PC-3 (cell line): ENCODE data around the gene PTPRN2. TPM values are rescaled to one million over a fixed set of nuclear protein-coding genes. Genes with fewer than 3 reads are reported as not detected.
"Not testable (repeated sequence)": the region's sequence is repeated elsewhere in the genome, so short reads cannot be mapped to it uniquely, and the experiment has no call there.

Experiments
- ATAC-seq: fragments of 200-7000 bp; cut with Tn5 transposase; 2 replicates; pipeline ENCODE4 v1.9.1; 2020; ENCODE audit warnings: mild to moderate bottlenecking, moderate library complexity
- BruUV-seq: library from RNA; stranded (reverse); fragments of 400-500 nt; replicated peaks from 2 replicates; lab custom pipeline; 2021; lab: Mats Ljungman, UMichigan
- CTCF ChIA-PET: fragments of 300-600 bp; sonication (Branson Sonifier 250); formaldehyde crosslinking; loops from one replicate; lab custom pipeline; 2022; ENCODE audit warnings: antibody characterized with exemption; lab: Charles Lee
- POLR2A ChIA-PET: fragments of 300-600 bp; sonication (Branson Sonifier 250); formaldehyde crosslinking; loops from one replicate; lab custom pipeline; 2022; ENCODE audit warnings: antibody characterized with exemption; ENCODE audit not compliant: unreplicated experiment; lab: Charles Lee
- DNase-seq: peaks from one replicate; pipeline ENCODE4 v3.0.0-alpha.2; 2015
- H2AFZ ChIP-seq: fragments of 300-600 bp; sonication (generic); 2 replicates; pipeline ENCODE4 v1.6.0; 2016; ENCODE audit warnings: antibody characterized with exemption, low read length
- H3F3A ChIP-seq: fragments of 300-600 bp; sonication (generic); one replicate; pipeline ENCODE4 v1.6.0; 2017; ENCODE audit warnings: antibody characterized with exemption, low read length, control low read depth, mild to moderate bottlenecking; ENCODE audit not compliant: unreplicated experiment
- H3K27ac ChIP-seq: fragments of 300-600 bp; sonication (generic); 2 replicates; pipeline ENCODE4 v1.5.1; 2016; ENCODE audit warnings: mild to moderate bottlenecking, low read length
- H3K27me3 ChIP-seq: fragments of 300-600 bp; sonication (generic); 2 replicates; pipeline ENCODE4 v1.6.1; 2016; ENCODE audit warnings: low read length, mixed read lengths
- H3K36me3 ChIP-seq: fragments of 300-600 bp; sonication (generic); 2 replicates; pipeline ENCODE4 v1.6.1; 2016; ENCODE audit warnings: low read depth, mixed run types, low read length, mixed read lengths
- H3K4me1 ChIP-seq: fragments of 300-600 bp; sonication (generic); 2 replicates; pipeline ENCODE4 v1.5.1; 2016; ENCODE audit warnings: low read length; ENCODE audit not compliant: insufficient read depth
- H3K4me2 ChIP-seq: fragments of 300-600 bp; sonication (generic); 2 replicates; pipeline ENCODE4 v1.6.0; 2016; ENCODE audit warnings: low read length
- H3K4me3 ChIP-seq: fragments of 300-600 bp; sonication (generic); 2 replicates; pipeline ENCODE4 v1.5.1; 2016; ENCODE audit warnings: mild to moderate bottlenecking, low read length, mixed read lengths
- H3K79me2 ChIP-seq: fragments of 300-600 bp; sonication (generic); 2 replicates; pipeline ENCODE4 v1.6.1; 2017; ENCODE audit warnings: low read length, mixed read lengths
- H3K9ac ChIP-seq: fragments of 300-600 bp; sonication (generic); 2 replicates; pipeline ENCODE4 v1.6.0; 2016; ENCODE audit warnings: mild to moderate bottlenecking, low read length
- H3K9me2 ChIP-seq: fragments of 300-600 bp; sonication (generic); replicated peaks from 2 replicates; pipeline ENCODE4 v1.6.1; 2016; ENCODE audit warnings: mixed run types, low read length, mixed read lengths
- H3K9me3 ChIP-seq: fragments of 300-600 bp; sonication (generic); 2 replicates; pipeline ENCODE4 v1.6.1; 2016; ENCODE audit warnings: low read length, mixed read lengths
- H4K20me1 ChIP-seq: fragments of 300-600 bp; sonication (generic); 2 replicates; pipeline ENCODE4 v1.6.1; 2016; ENCODE audit warnings: low read length, mixed read lengths
- CTCF ChIP-seq: fragments of 300-600 bp; sonication (generic); conservative IDR thresholded peaks from 2 replicates; pipeline ENCODE4 v1.5.1; 2017; ENCODE audit warnings: antibody characterized with exemption, low read depth, mild to moderate bottlenecking, low read length
- EZH2 ChIP-seq: fragments of 300-600 bp; sonication (generic); IDR thresholded peaks from one replicate; pipeline ENCODE4 v1.6.1; 2017; ENCODE audit warnings: antibody characterized with exemption, mild to moderate bottlenecking, low read length; ENCODE audit not compliant: unreplicated experiment
- EZH2phosphoT487 ChIP-seq: fragments of 300-600 bp; sonication (generic); IDR thresholded peaks from 2 replicates; pipeline ENCODE4 v1.6.1; 2018; ENCODE audit warnings: mild to moderate bottlenecking, antibody characterized with exemption, low read length, borderline replicate concordance
- intact Hi-C: fragments of 100-400 bp; cut with micrococcal nuclease; formaldehyde crosslinking; loops from 2 replicates; pipeline ENCODE4 v1.9.0; 2023
- total RNA-seq: library from RNA; depleted of rRNA; stranded (reverse); fragments of >200 nt; gene quantifications from 2 replicates; pipeline ENCODE4 v1.2.3, GENCODE V29; 2014

The PTPRN2 gene
- total RNA-seq, 1 experiment from 2014 or later = 3.2 TPM

GRCh38 chr7:157896774-157897555 is 690.7 kb downstream of the PTPRN2 start:
- ChIA-PET CTCF (no interaction called here), POLR2A (no interaction called here)
- no peaks in the 10 kb centered on the region for H3K36me3 ChIP-seq
- TF ChIP-seq EZH2 = no peak
- TF ChIP-seq CTCF = no peak
- no peak for TF ChIP-seq EZH2phosphoT487
- no peaks in the 10 kb centered on the region for H3F3A ChIP-seq
- no peak overlapping the region for H2AFZ ChIP-seq
- no peak overlapping the region for H3K27ac ChIP-seq
- no peaks in the 10 kb centered on the region for H3K9me2 ChIP-seq
- intact Hi-C loops = no loop called here
- no peaks in the 10 kb centered on the region for H3K9me3 ChIP-seq
- no peaks in the 10 kb centered on the region for H3K79me2 ChIP-seq
- ATAC-seq (no peak), DNase-seq (no peak)
- no peaks in the 10 kb centered on the region for H4K20me1 ChIP-seq
- H3K9ac ChIP-seq = no peak overlapping the region
- H3K4me1 ChIP-seq = no peaks in the 10 kb centered on the region
- no peak overlapping the region for H3K4me3 ChIP-seq
- H3K4me2 ChIP-seq = no peak overlapping the region
- H3K27me3 ChIP-seq = peaks cover 7% of the 10 kb centered on the region; the same call in 1 of the 2 replicates
- no TSS peak for BruUV-seq

DNA sequence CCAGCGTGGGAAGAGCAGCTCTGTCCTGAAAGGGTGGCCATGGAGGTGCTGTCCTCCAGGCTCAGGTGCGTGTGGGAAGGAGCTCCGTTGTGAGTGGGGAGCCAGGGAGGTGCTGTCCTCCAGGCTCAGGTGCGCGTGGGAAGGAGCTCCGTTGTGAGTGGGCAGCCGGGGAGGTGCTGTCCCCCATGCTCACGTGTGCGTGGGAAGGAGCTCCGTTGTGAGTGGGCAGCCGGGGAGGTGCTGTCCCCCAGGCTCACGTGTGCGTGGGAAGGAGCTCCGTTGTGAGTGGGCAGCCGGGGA is 691.3 kb downstream of the PTPRN2 start:
- H3K27me3 ChIP-seq, CTCF ChIA-PET: not testable (repeated sequence)

DNA sequence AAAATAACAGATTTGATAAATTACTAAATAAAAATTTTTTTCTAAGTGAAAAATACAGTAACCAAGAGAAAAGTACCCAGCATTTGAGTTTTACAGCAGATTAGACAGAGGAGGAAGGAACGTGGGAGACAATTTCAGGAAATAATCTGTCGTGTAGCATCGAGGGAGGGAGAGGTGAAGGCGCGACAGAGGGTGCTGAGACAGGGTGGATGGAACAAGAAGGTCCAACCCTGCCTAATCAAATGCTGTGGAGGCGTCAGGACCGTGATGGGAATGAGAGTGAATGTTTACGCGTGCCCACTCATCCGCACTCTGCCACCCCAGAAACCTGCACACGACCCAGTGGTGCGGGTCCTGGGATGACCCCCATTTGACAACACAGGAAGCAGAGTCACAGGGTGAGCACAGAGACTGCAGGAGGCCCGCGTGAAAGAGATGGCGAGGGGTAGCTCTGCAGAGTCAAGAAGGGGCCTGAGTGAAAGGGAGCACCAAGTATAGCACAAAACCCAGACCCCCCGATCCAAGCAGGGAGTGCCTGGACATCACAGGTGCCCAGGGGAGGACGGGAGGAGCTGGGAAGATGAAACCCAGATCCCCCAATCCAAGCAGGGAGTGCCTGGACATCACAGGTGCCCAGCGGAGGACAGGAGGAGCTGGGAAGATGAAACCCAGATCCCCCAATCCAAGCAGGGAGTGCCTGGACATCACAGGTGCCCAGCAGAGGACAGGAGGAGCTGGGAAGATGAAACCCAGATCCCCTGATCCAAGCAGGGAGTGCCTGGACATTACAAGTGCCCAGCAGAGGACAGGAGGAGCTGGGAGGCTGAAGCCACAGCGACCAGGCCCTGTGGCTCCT is 691.9 kb downstream of the PTPRN2 start:
- Histone ChIP-seq H2AFZ (no peak overlapping the region), H3F3A (no peaks in the 10 kb centered on the region), H3K4me2 (no peak overlapping the region), H3K79me2 (no peaks in the 10 kb centered on the region), H3K9ac (no peak overlapping the region), H3K4me1 (no peaks in the 10 kb centered on the region), H3K9me3 (no peaks in the 10 kb centered on the region), H3K4me3 (no peak overlapping the region), H3K27me3 (peaks cover 10% of the 10 kb centered on the region; the same call in 1 of the 2 replicates), H4K20me1 (no peaks in the 10 kb centered on the region), H3K36me3 (no peaks in the 10 kb centered on the region), H3K27ac (no peak overlapping the region), H3K9me2 (no peaks in the 10 kb centered on the region)
- ATAC-seq (no peak), DNase-seq (no peak)
- no TSS peak for BruUV-seq
- POLR2A ChIA-PET = no interaction called here
- CTCF ChIA-PET = no interaction called here
- intact Hi-C loops = no loop called here
- TF ChIP-seq EZH2 (no peak), CTCF (no peak), EZH2phosphoT487 (no peak)

More for the DNA sequence above, 691.3 kb downstream of the PTPRN2 start:
- BruUV-seq, H3K9me2 ChIP-seq, H3K4me1 ChIP-seq, H3K79me2 ChIP-seq, H3K4me3 ChIP-seq, intact Hi-C loops, H3F3A ChIP-seq, DNase-seq, H3K36me3 ChIP-seq, H3K9ac ChIP-seq, ATAC-seq, POLR2A ChIA-PET, H3K27ac ChIP-seq, H4K20me1 ChIP-seq, H2AFZ ChIP-seq, H3K9me3 ChIP-seq, H3K4me2 ChIP-seq: not testable (repeated sequence)

DNA sequence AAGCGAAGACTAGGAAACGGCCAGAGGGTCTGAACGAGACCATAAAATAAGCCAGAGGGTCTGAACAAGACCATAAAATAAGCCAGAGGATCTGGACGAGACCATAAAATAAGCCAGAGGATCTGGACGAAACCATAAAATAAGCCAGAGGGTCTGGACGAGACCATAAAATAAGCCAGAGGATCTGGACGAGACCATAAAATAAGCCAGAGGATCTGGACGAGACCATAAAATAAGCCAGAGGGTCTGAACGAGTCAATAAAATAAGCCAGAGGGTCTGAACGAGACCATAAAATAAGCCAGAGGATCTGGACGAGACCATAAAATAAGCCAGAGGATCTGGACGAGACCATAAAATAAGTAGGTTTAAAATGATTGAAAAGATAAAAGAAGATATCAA is 692.5 kb downstream of the PTPRN2 start:
- H3K9me3 ChIP-seq, POLR2A ChIA-PET, H3K4me3 ChIP-seq, H3F3A ChIP-seq, H4K20me1 ChIP-seq, H3K4me2 ChIP-seq, CTCF ChIA-PET, DNase-seq, H3K9ac ChIP-seq, H3K9me2 ChIP-seq, H3K36me3 ChIP-seq, H3K79me2 ChIP-seq, H3K27ac ChIP-seq, intact Hi-C loops, H3K4me1 ChIP-seq, ATAC-seq, BruUV-seq, H2AFZ ChIP-seq: not testable (repeated sequence)
- peaks cover 12% of the 10 kb centered on the region; the same call in 1 of the 2 replicates for H3K27me3 ChIP-seq
